T-helper 2 cell treated with Interferon-gamma antibody and Interleukin-4, amounts not matched to agents 5 μg/mL and 100 μg/mL, for 36 hours (primary cell): ENCODE measurements around the gene GDPD3.
A peak's percentile ranks its signal among the peaks of the same experiment; 100 is the strongest.

Experiments
- DNase-seq: peaks from one replicate; pipeline ENCODE4 v3.0.0; 2021; ENCODE audit warnings: low spot score
- H3K27ac Mint-ChIP-seq: one replicate; pipeline ENCODE4 v1.8.0; 2021; ENCODE audit warnings: mild to moderate bottlenecking, mixed read lengths
- H3K27me3 Mint-ChIP-seq: one replicate; pipeline ENCODE4 v1.8.0; 2021; ENCODE audit warnings: low read depth, mixed read lengths
- H3K36me3 Mint-ChIP-seq: one replicate; pipeline ENCODE4 v1.8.0; 2021; ENCODE audit warnings: low read depth, mixed read lengths
- H3K4me1 Mint-ChIP-seq: one replicate; pipeline ENCODE4 v1.8.0; 2021; ENCODE audit warnings: low read depth, mixed read lengths
- H3K4me3 Mint-ChIP-seq: one replicate; pipeline ENCODE4 v1.8.0; 2022; ENCODE audit warnings: mild to moderate bottlenecking, moderate library complexity, mixed read lengths
- H3K9me3 Mint-ChIP-seq: one replicate; pipeline ENCODE4 v1.8.0; 2021; ENCODE audit warnings: mixed read lengths

GDPD3 gene

DNA sequence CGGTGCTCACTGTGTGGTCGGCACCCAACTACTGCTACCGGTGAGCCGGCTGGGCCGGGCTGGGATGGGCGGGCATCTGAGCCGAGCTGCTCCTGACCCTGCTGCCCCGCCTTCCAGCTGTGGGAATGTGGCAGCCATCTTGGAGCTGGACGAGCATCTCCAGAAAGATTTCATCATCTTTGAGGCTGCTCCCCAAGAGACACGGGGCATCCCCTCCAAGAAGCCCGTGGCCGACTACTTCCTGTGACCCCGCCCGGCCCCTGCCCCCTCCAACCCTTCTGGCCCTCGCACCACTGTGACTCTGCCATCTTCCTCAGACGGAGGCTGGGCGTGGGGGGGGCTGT, 28.5 kb downstream of the GDPD3 start:
- peaks cover 6% of the 10 kb centered on the region for H3K4me1 Mint-ChIP-seq
- H3K27me3 Mint-ChIP-seq, result no peaks in the 10 kb centered on the region
- H3K9me3 Mint-ChIP-seq, result no peaks in the 10 kb centered on the region
- no peak overlapping the region for H3K4me3 Mint-ChIP-seq
- no peak overlapping the region for H3K27ac Mint-ChIP-seq
- DNase-seq, result no peak
- peaks cover 38% of the 10 kb centered on the region for H3K36me3 Mint-ChIP-seq

DNA sequence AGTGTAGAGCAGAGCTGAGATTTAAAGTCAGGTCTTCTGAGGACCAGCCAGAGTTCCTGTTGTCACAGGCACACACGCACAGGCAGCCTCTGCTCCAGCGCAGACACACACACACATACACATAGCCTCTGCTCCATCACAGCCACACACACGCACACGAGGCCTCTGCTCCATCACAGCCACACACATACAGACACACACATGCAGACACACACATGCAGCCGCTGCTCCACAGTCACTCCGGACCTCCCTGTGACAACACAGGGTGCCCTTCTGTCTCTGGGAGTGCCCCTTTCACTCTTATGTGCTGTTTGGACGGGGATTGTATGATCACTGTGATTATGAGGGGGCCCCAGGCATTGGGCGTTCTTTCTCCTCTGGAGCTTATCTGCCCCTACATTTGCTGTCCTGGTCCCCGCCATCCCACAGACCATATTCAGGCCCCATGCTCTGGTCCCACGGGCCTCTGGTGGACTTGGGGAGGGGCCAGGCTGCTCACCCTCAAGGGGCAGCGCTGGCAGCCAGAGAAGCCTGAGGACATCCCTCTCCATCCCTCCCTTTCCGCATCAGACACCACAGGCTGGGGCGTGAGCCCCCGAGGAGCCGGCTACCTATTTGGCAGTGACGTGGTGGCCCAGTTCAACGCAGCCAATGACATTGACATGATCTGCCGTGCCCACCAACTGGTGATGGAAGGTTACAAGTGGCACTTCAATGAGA, 29.1 kb downstream of the GDPD3 start:
- no peak overlapping the region for H3K4me3 Mint-ChIP-seq
- peaks cover 44% of the 10 kb centered on the region for H3K36me3 Mint-ChIP-seq
- no peak overlapping the region for H3K27ac Mint-ChIP-seq
- H3K27me3 Mint-ChIP-seq, result no peaks in the 10 kb centered on the region
- no peaks in the 10 kb centered on the region for H3K9me3 Mint-ChIP-seq
- peaks cover 2% of the 10 kb centered on the region for H3K4me1 Mint-ChIP-seq
- DNase-seq, result no peak

- H3K36me3 Mint-ChIP-seq, result peaks cover 46% of the 10 kb centered on the region
- no peak overlapping the region for H3K27ac Mint-ChIP-seq
- H3K9me3 Mint-ChIP-seq, result no peaks in the 10 kb centered on the region
- no peaks in the 10 kb centered on the region for H3K27me3 Mint-ChIP-seq
- DNase-seq, result no peak
- no peak overlapping the region for H3K4me3 Mint-ChIP-seq
- H3K4me1 Mint-ChIP-seq, result peaks cover 1% of the 10 kb centered on the region
Measured at GRCh38 chr16:30083216-30084055, 29.9 kb downstream of the GDPD3 start.

DNA sequence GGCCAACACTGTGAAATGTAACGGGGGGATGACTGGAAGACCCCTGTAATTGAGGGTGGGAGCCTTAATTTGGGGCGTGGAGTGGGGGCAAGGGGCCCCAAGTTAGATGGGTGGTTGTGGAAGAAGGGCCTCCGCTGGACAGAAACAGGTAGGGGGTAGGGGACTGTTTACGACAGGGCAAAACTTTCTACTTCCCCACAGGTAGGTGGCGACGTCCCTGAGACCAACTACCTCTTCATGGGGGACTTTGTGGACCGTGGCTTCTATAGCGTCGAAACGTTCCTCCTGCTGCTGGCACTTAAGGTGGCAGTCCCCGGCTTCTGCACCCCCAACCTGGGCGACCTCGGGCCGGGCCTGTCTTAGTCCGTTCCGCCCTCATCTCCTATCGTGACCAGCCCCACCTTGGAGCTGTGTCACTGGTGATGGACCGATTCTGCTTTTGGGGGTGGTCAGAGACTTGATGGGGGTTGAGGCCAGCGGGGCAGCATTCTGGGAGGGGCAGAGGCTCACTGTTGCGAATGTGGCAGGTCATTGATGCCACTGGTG, 30.7 kb downstream of the GDPD3 start:
- H3K4me1 Mint-ChIP-seq, result peaks cover 8% of the 10 kb centered on the region
- no peaks in the 10 kb centered on the region for H3K9me3 Mint-ChIP-seq
- no peak for DNase-seq
- no peak overlapping the region for H3K4me3 Mint-ChIP-seq
- H3K27ac Mint-ChIP-seq, result no peak overlapping the region
- H3K36me3 Mint-ChIP-seq, result peaks cover 52% of the 10 kb centered on the region
- no peaks in the 10 kb centered on the region for H3K27me3 Mint-ChIP-seq

DNA sequence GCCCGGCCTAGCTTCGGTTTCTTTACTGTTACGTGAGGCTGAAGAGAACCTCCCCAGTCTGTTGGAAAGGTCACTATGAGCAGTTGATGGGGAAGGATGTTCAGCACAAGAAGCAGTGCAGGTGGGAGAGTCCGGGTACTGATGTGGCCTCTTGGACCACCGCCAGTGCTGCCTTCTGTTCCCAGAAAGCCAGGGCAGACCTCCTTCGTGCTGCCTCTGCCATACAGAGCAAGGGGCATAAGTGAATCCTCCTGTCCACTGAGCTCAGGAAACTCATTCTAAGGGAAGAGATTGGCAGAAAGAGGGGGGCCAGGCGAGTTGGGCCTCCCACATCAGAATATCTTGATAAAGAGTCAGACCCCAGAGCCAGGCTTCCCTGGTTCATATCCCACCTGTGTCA, 33.9 kb downstream of the GDPD3 start:
- Mint-ChIP-seq H3K36me3 (peaks cover 50% of the 10 kb centered on the region), H3K4me3 (no peak overlapping the region)

GRCh38 chr16:30078744-30079143, 34.6 kb downstream of the GDPD3 start:
- no peaks in the 10 kb centered on the region for H3K27me3 Mint-ChIP-seq
- no peak overlapping the region for H3K27ac Mint-ChIP-seq
- peaks cover 24% of the 10 kb centered on the region for H3K4me1 Mint-ChIP-seq
- H3K9me3 Mint-ChIP-seq, result no peaks in the 10 kb centered on the region
- no peak for DNase-seq
- H3K36me3 Mint-ChIP-seq, result peaks cover 46% of the 10 kb centered on the region
- no peak overlapping the region for H3K4me3 Mint-ChIP-seq

More for the DNA sequence above, 33.9 kb downstream of the GDPD3 start:
- no peak for DNase-seq
- no peaks in the 10 kb centered on the region for H3K27me3 Mint-ChIP-seq
- no peaks in the 10 kb centered on the region for H3K9me3 Mint-ChIP-seq
- H3K27ac Mint-ChIP-seq, result no peak overlapping the region
- H3K4me1 Mint-ChIP-seq, result peaks cover 24% of the 10 kb centered on the region

GRCh38 chr16:30077656-30078055, 35.7 kb downstream of the GDPD3 start:
- H3K36me3 Mint-ChIP-seq, result peaks cover 43% of the 10 kb centered on the region
- peaks cover 24% of the 10 kb centered on the region for H3K4me1 Mint-ChIP-seq
- peak overlapping the region; percentile 93 for H3K4me3 Mint-ChIP-seq
- H3K9me3 Mint-ChIP-seq, result no peaks in the 10 kb centered on the region
- no peaks in the 10 kb centered on the region for H3K27me3 Mint-ChIP-seq
- peak overlapping the region; percentile 62 for H3K27ac Mint-ChIP-seq
- no peak for DNase-seq

DNA sequence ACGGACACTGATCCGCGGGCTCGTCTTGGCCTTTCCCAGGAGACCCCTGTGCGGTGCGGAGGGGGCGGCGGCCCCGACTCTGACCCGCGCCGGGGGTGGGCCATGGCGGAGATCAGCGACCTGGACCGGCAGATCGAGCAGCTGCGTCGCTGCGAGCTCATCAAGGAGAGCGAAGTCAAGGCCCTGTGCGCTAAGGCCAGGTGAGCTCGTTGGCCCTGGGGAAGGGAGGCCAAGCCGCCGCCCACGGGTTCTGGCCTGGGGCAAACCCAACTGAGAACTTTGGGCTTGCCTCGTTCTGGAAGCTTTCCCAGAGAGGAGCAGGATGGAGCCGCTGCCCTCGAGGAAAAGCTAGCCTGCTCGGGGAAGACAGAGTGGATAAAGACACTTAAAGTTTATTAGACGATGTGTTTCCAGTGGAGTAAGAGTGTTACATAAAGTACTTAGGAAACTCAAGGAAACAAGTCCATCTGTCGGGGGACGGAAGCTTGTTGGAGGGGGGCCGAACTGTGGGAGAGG, 37.0 kb downstream of the GDPD3 start:
- peaks cover 24% of the 10 kb centered on the region for H3K4me1 Mint-ChIP-seq
- peak overlapping the region; percentile 93 for H3K4me3 Mint-ChIP-seq
- H3K27me3 Mint-ChIP-seq, result no peaks in the 10 kb centered on the region
- DNase-seq, result no peak
- peak overlapping the region; percentile 82 for H3K27ac Mint-ChIP-seq
- peaks cover 44% of the 10 kb centered on the region for H3K36me3 Mint-ChIP-seq
- no peaks in the 10 kb centered on the region for H3K9me3 Mint-ChIP-seq

DNA sequence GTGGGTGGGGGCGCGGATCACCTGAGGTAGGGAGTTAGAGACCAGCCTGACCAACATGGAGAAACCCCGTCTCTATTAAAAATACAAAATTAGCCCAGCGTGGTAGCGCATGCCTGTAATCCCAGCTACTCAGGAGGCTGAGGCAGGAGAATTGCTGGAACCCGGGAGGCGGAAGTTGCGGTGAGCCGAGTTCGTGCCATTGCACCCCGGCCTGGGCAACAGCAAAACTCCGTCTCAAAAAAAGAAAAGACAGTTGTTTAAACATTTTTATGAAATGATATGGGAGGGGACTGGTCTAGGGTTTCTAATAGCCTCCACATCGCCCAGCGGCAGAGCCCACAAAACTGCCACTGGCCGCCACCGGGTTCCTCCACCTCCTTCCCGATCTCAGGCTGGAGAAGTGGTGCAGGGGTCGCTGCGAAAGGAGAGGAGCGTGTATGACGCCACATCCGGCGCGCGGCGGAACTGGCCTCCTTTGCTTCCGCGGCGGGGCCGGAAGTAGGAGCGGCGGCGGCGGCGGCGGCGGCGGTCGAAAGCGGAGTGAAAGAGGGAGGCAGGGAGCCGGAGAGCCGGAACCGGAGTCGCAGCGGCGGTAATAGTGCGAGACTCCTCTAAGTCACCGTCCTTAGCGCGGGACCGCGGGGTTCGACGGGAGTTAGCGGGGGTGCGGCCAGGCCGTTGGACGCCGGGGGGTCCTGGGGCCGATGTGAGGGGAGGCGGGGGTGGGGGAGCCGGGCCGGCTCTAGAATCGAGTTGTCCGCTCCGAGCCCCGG, 37.6 kb downstream of the GDPD3 start, which contains the start of gene PPP4C:
PPP4C (plus strand) TSS at position 492 of the 773 bp plus-strand sequence. CDS start 384 bp downstream, outside the sequence.
- no peaks in the 10 kb centered on the region for H3K27me3 Mint-ChIP-seq
- H3K9me3 Mint-ChIP-seq, result no peaks in the 10 kb centered on the region
- H3K4me1 Mint-ChIP-seq, result peaks cover 24% of the 10 kb centered on the region
- H3K36me3 Mint-ChIP-seq, result peaks cover 41% of the 10 kb centered on the region
- peak; percentile 92 for DNase-seq
- H3K4me3 Mint-ChIP-seq, result peak within 1 kb of the TSS; percentile 93
- H3K27ac Mint-ChIP-seq, result peak within 1 kb of the TSS; percentile 91

GRCh38 chr16:30070490-30070889, 42.8 kb downstream of the GDPD3 start:
- Mint-ChIP-seq H3K27me3 (no peaks in the 10 kb centered on the region), H3K36me3 (peaks cover 61% of the 10 kb centered on the region)

DNA sequence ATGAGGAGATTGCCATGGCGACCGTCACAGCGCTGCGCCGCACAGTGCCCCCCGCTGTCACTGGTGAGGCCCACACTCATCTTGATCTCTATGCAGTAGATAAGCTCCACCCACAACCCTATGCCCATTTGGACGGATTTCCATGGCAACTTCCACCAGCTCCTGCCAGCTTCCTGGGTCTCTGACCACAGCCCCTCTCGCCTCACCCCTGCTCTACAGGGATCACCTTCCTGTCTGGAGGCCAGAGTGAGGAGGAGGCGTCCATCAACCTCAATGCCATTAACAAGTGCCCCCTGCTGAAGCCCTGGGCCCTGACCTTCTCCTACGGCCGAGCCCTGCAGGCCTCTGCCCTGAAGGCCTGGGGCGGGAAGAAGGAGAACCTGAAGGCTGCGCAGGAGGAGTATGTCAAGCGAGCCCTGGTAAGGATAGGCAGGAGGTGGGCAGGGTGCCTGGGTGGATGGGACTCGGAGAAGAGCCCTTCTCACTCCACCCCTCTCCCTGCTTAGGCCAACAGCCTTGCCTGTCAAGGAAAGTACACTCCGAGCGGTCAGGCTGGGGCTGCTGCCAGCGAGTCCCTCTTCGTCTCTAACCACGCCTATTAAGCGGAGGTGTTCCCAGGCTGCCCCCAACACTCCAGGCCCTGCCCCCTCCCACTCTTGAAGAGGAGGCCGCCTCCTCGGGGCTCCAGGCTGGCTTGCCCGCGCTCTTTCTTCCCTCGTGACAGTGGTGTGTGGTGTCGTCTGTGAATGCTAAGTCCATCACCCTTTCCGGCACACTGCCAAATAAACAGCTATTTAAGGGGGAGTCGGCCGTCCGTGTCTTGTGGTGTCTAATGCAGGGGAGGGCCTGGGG, 43.5 kb downstream of the GDPD3 start:
- Mint-ChIP-seq H3K4me1 (peaks cover 28% of the 10 kb centered on the region), H3K36me3 (peaks cover 61% of the 10 kb centered on the region), H3K4me3 (peak overlapping the region; percentile 38), H3K9me3 (no peaks in the 10 kb centered on the region), H3K27me3 (no peaks in the 10 kb centered on the region), H3K27ac (peak overlapping the region; percentile 62)
- no peak for DNase-seq

More at GRCh38 chr16:30070490-30070889, 42.8 kb downstream of the GDPD3 start:
- no peak for DNase-seq
- Mint-ChIP-seq H3K27ac (peak overlapping the region; percentile 62), H3K9me3 (no peaks in the 10 kb centered on the region), H3K4me1 (peaks cover 31% of the 10 kb centered on the region), H3K4me3 (peak overlapping the region; percentile 18)

- Mint-ChIP-seq H3K27ac (peak overlapping the region; percentile 82), H3K4me3 (peak overlapping the region; percentile 73), H3K4me1 (peaks cover 28% of the 10 kb centered on the region), H3K36me3 (peaks cover 62% of the 10 kb centered on the region), H3K9me3 (no peaks in the 10 kb centered on the region), H3K27me3 (no peaks in the 10 kb centered on the region)
- DNase-seq, result peak; percentile 47
Measured at GRCh38 chr16:30068750-30069610, 44.4 kb downstream of the GDPD3 start.
